Parietal lobe (tissue), 1 donor: ENCODE data around the gene SPATA12. TPM values are rescaled to one million over a fixed set of nuclear protein-coding genes. Genes with fewer than 3 reads are reported as not detected.

Experiments used
- total RNA-seq: library from RNA; depleted of rRNA; stranded (reverse); fragments of >200 nt; gene quantifications from one replicate; pipeline ENCODE4 v1.2.3, GENCODE V29; 2014

SPATA12 gene, protein sequence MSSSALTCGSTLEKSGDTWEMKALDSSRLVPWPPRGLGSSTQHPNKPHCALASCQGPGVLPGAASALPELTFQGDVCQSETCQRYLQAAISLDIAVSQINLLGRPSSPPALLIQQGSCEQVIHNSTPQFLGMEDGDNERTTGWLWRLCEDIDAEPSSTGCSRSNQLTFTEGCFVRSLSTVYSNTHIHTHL
- total RNA-seq = not detected

GRCh38 chr3:57060089-57060821, at the start of gene SPATA12:
TSS of gene SPATA12 (plus strand) at chr3:57060664. CDS start at chr3:57073695, 13,031 bp downstream.

Other genes starting within 250 kb of the SPATA12 start
- 63.5 TPM for gene IL17RD, start 104.7 kb downstream of the SPATA12 start, total RNA-seq
- gene HESX1, start 139.3 kb downstream of the SPATA12 start, total RNA-seq = not detected
- 108 TPM for gene APPL1, start 167.1 kb downstream of the SPATA12 start, total RNA-seq
- gene ASB14, start 232.0 kb downstream of the SPATA12 start, total RNA-seq = not detected